Pancreas (tissue), 10 donors: Measurements from ENCODE around the gene PRR18. TPM values are rescaled to one million over a fixed set of nuclear protein-coding genes. Genes with fewer than 3 reads are reported as not detected.

Experiments used
- ATAC-seq, 4 donors: fragments of 200-7000 bp; cut with Tn5 transposase; one replicate each; pipeline versions ENCODE4 v1.8.0 to v1.9.1; 2020; ENCODE audit warnings: mild to moderate bottlenecking in 4 of 4, moderate library complexity in 4 of 4
- DNase-seq, 6 donors: peaks; one replicate each; pipeline ENCODE4 v3.0.0-alpha.2; 2020
- FAIRE-seq: peaks from 2 replicates; lab custom pipeline; 2012; peaks lifted over from hg19 to GRCh38; lab: Jason Lieb, UNC
- H3K27ac ChIP-seq, 4 donors: fragments of 200-600 bp; sonication (generic); 1 replicate in 3 of 4; 2 replicates in 1 of 4; pipeline versions ENCODE4 v1.5.0 to v1.8.0; 2020
- H3K27me3 ChIP-seq, 4 donors: fragments of 200-600 bp; one replicate each; pipeline ENCODE4 v1.8.0; 2021
- H3K36me3 ChIP-seq, 3 donors: fragments of 200-600 bp; sonication (generic) in 1 of 3; one replicate each; pipeline versions ENCODE4 v1.5.0 to v1.8.0; 2020 to 2021
- H3K4me1 ChIP-seq, 3 donors: fragments of 200-600 bp; one replicate each; pipeline ENCODE4 v1.8.0; 2021
- H3K4me3 ChIP-seq, 4 donors: fragments of 200-600 bp; sonication (generic) in 2 of 4; one replicate each; pipeline versions ENCODE4 v1.5.0 to v1.8.0; 2020 to 2021
- H3K9me3 ChIP-seq, 4 donors: fragments of 200-600 bp; one replicate each; pipeline ENCODE4 v1.8.0; 2021
- CTCF ChIP-seq, 4 donors: fragments of 200-600 bp; sonication (generic) in 3 of 4; IDR thresholded peaks; one replicate each; pipeline versions ENCODE4 v1.5.0 to v1.8.0; 2021; ENCODE audit warnings: antibody characterized with exemption in 4 of 4
- WGBS, 2 donors: extraction: QIAGEN DNeasy Blood & Tissue Kit; methylation state at CpG; one replicate each; pipeline ENCODE4 v1.1.7; 2013; 5-methylcytosine and 5-hydroxymethylcytosine counted together
- intact Hi-C, 3 donors: fragments of 100-400 bp; cut with DNase I; formaldehyde crosslinking; loops; one replicate each; pipeline versions ENCODE4 v1.11.1 to v1.14.2; 2022
- polyA plus RNA-seq, 2 donors: library from polyadenylated mRNA; stranded (reverse); fragments of 200-250 nt; gene quantifications; one replicate each; pipeline ENCODE4 v1.2.3, GENCODE V29; 2013
- total RNA-seq, 6 donors: library from RNA; stranded (reverse); fragmentation: NEBNext Ultra II Directional in 4 of 6; extraction: Animal tissue kit (Norgen Biotek cat#: 25700) in 4 of 6; gene quantifications; one replicate each; pipeline versions ENCODE4 v1.2.1 to v1.2.4, GENCODE V29; 2021 to 2023
- donor health status: healthy with polysubstance abuse.
- donor health status: DM: no; HTN: no; CAD: no; lungs with moderate emphysema.
- donor health status: DM: no; HTN: no; CAD: no.
- donor health status: control.
- donor health status: control.
- donor health status: Bipolar disorder and iron deficiency.
- donor health status: DM: yes; HTN: yes; CAD: no.
- donor health status: DM: no; HTN: no; CAD: no.
- donor health status: DM: no; HTN: no; CAD: no.
- donor health status: DM: yes; HTN: yes; CAD: no.

The PRR18 gene
- total and polyA plus RNA-seq, 8 donors, result 0.06 to 0.61 (median 0.34) TPM

DNA sequence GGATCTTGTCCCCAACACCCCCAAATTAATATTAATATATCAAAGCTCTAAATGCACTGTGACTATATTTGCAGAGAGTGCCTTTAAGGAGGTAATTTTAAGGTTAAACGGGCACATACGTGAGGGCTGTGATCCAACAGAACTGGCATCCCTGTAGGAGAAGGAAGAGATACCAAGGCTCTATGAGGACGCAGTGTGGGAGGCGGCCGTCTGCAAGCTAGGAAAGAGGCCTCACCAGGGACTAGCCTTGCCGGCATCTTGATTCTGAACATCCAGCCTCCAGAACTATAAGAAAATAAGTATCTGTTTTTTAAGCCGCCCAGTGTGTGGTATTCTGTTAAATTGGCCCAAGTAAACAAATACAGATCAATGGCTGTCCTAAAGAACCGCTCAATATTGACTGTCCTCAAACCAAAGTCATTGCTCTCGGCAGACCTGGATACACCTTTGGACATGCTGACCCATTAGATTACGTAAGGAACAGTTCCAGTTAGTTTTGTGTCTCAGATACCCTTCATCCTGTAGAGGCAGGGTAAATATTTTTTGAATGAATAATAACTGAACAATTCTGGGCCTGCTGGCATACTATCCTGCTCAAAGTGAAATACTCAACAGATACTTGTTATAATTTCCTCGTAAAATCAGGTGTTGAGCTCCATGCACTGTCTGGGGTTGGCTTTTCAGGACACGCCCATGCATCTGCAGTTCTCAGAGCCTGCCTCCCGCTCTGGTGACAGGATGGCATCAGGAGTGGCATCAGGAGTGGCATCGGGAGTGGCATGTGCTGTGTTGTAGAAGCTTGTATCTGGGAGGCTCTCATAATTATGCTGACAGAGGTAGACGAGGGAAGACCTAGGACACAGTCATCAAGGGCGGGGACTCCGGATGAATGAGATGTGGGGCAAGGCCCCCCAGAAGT lies 6.3 kb downstream of the PRR18 start:
- H3K4me1 ChIP-seq, result no peaks in the 10 kb centered on the region
- H3K9me3 ChIP-seq, result no peaks in the 10 kb centered on the region
- no peaks in the 10 kb centered on the region for H3K27me3 ChIP-seq
- WGBS, 2 donors, result 82% methylated on average over 17 of the region's 17 CpGs
- FAIRE-seq, result no peak
- no peak for DNase-seq
- TF ChIP-seq CTCF (IDR thresholded peaks at IDR 0.05), result no peak
- no peak overlapping the region for H3K4me3 ChIP-seq
- ATAC-seq, result no peak
- no peak overlapping the region for H3K27ac ChIP-seq
- H3K36me3 ChIP-seq, result no peaks in the 10 kb centered on the region
- intact Hi-C loops, result no loop called here

GRCh38 chr6:166300357-166300987 lies 7.7 kb downstream of the PRR18 start:
- no peak for FAIRE-seq
- H3K36me3 ChIP-seq, result no peaks in the 10 kb centered on the region
- intact Hi-C loops, result no loop called here
- H3K27ac ChIP-seq, result no peak overlapping the region
- TF ChIP-seq CTCF (IDR thresholded peaks at IDR 0.05), result no peak
- H3K9me3 ChIP-seq, result no peaks in the 10 kb centered on the region
- no peaks in the 10 kb centered on the region for H3K27me3 ChIP-seq
- H3K4me3 ChIP-seq, result no peak overlapping the region
- DNase-seq, result no peak
- ATAC-seq, result no peak
- H3K4me1 ChIP-seq, result no peaks in the 10 kb centered on the region
- WGBS, 2 donors, result 79 to 81% methylated on average over 9 of the region's 9 CpGs

DNA sequence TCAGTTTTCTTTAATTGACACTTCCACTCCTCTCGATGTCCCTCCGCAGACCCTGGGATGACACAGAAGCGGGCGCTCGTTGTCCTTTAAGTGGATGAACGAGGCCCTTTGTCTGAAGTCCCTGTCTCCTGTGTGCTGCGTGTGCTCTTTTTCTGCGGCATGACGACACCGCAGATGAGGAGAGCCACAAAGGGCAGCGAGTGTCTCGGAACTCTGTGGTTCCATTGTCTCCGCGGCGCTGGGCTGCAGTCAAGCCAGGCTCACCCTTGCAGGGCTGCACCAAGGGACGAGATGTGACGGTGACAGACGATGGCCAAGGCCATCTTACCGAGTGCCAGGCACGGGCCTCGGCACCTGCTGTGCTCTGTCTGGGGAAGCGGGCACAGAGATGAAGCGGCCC lies 10.6 kb downstream of the PRR18 start:
- DNase-seq (no peak), FAIRE-seq (no peak), ATAC-seq (no peak)
- no peak for TF ChIP-seq CTCF (IDR thresholded peaks at IDR 0.05)
- H3K4me1 ChIP-seq, result no peaks in the 10 kb centered on the region
- H3K4me3 ChIP-seq, result no peak overlapping the region
- 81 to 86% methylated on average over 23 of the region's 23 CpGs for WGBS, 2 donors
- H3K27me3 ChIP-seq, result no peaks in the 10 kb centered on the region
- intact Hi-C loops, result no loop called here
- H3K27ac ChIP-seq, result no peak overlapping the region
- no peaks in the 10 kb centered on the region for H3K36me3 ChIP-seq
- no peaks in the 10 kb centered on the region for H3K9me3 ChIP-seq

DNA sequence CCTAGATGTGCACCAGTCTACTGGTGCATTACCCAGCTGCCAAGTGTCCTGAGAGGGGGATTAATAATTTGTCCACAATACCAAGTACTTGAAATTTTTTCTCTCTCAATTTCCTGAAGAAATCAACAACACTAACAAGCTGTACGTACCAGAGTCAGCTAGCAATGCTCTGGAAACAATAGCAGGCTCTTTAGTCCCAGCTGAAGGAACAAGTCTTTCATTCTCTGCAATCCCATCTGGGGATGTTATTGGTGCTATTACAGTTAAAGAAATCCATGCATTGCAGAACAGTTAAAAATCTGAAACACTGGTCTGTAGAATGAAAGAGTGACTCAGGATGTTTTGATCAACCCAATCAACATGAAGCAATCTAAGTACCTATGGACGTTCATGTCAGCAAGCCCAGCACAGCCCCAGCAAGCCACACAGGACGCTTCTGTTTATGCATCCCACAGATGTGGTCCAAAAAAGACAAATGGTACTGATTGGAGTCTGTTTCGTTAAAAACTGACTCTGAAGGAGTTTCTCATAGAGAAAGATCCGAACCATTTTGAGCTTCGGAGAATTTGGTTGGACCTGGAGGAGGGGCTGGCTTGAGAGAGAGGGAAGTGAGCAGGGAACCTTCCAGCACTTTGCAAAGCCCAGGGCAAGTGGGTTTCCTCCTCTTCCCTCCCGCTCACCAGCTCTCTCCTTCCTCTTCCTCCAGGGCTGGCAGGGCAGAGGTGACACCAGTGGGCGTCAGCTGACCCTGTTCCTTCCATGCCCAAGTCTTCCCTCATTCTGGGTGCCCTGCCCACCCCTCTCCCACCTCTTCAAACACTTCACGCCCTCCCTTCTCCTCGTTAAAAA lies 11.9 kb downstream of the PRR18 start:
- ATAC-seq, result no peak
- TF ChIP-seq CTCF (IDR thresholded peaks at IDR 0.05), result no peak
- intact Hi-C loops, result no loop called here
- Histone ChIP-seq H3K27ac (no peak overlapping the region), H3K4me1 (no peaks in the 10 kb centered on the region), H3K27me3 (no peaks in the 10 kb centered on the region), H3K9me3 (no peaks in the 10 kb centered on the region), H3K4me3 (no peak overlapping the region), H3K36me3 (no peaks in the 10 kb centered on the region)
- DNase-seq, result no peak
- WGBS, 2 donors, result 64 to 70% methylated on average over 10 of the region's 10 CpGs
- no peak for FAIRE-seq
